Activated CD8-positive, alpha-beta memory T cell treated with anti-CD3 and anti-CD28 coated beads, Interleukin-2, amount 10 ng/mL, durations not matched to agents 7 days and 5 days (primary cell): ENCODE data around the gene MTCL3.

Experiments used
- ATAC-seq: fragments of 150-1000 bp; cut with Tn5 transposase; one replicate; pipeline ENCODE4 v1.10.0; 2021; ENCODE audit warnings: moderate library complexity
- CTCF ChIA-PET: fragments of 350-600 bp; sonication (Branson Sonifier 250); formaldehyde crosslinking; loops from one replicate; lab custom pipeline; 2021; ENCODE audit warnings: antibody characterized with exemption; lab: Charles Lee
- DNase-seq: peaks from one replicate; pipeline ENCODE4 v3.0.0-alpha.2; 2020
- H3K27ac Mint-ChIP-seq: one replicate; pipeline ENCODE4 v1.8.0; 2021; ENCODE audit warnings: mild to moderate bottlenecking, mixed read lengths
- H3K27me3 Mint-ChIP-seq: one replicate; pipeline ENCODE4 v1.8.0; 2021; ENCODE audit warnings: mixed read lengths
- H3K36me3 Mint-ChIP-seq: one replicate; pipeline ENCODE4 v1.8.0; 2021; ENCODE audit warnings: mild to moderate bottlenecking, mixed read lengths
- H3K4me1 Mint-ChIP-seq: one replicate; pipeline ENCODE4 v1.8.0; 2021; ENCODE audit warnings: mixed read lengths
- H3K4me3 Mint-ChIP-seq: one replicate; pipeline ENCODE4 v1.8.0; 2021; ENCODE audit warnings: mild to moderate bottlenecking, moderate library complexity, mixed read lengths
- H3K9me3 Mint-ChIP-seq: one replicate; pipeline ENCODE4 v1.8.0; 2022; ENCODE audit warnings: low read depth, mixed read lengths

Gene MTCL3

GRCh38 chr6:127518710-127519468 is at the start of gene MTCL3:
Gene MTCL3 (minus strand): TSS chr6:127519335.
- no peaks in the 10 kb centered on the region for H3K9me3 Mint-ChIP-seq
- H3K27me3 Mint-ChIP-seq, result peaks cover 38% of the 10 kb centered on the region
- H3K4me1 Mint-ChIP-seq, result peaks cover 45% of the 10 kb centered on the region
- H3K4me3 Mint-ChIP-seq, result peak within 1 kb of the TSS; percentile 78
- peak within 1 kb of the TSS; percentile 75 for H3K27ac Mint-ChIP-seq
- CTCF ChIA-PET, result interaction anchor here (1.1 to 7.1 kb wide), 6 partner anchors 10 to 33 kb away, joined by 3 to 57 read pairs (median 6); no protein-coding TSS in a partner anchor
- peak; percentile 72 for DNase-seq
- ATAC-seq, result no peak
- H3K36me3 Mint-ChIP-seq, result peaks cover 8% of the 10 kb centered on the region

GRCh38 chr6:127567476-127567875 is 48.3 kb upstream of the MTCL3 start:
- Mint-ChIP-seq H3K4me3 (no peak overlapping the region), H3K27ac (no peak overlapping the region), H3K36me3 (no peaks in the 10 kb centered on the region), H3K4me1 (peaks cover 11% of the 10 kb centered on the region), H3K9me3 (no peaks in the 10 kb centered on the region), H3K27me3 (peaks cover 6% of the 10 kb centered on the region)
- DNase-seq (no peak), ATAC-seq (no peak)
- CTCF ChIA-PET, result no interaction called here

GRCh38 chr6:127566651-127567050 is 47.5 kb upstream of the MTCL3 start:
- no peak for DNase-seq
- H3K27me3 Mint-ChIP-seq, result peaks cover 9% of the 10 kb centered on the region
- H3K4me3 Mint-ChIP-seq, result no peak overlapping the region
- peaks cover 10% of the 10 kb centered on the region for H3K4me1 Mint-ChIP-seq
- H3K9me3 Mint-ChIP-seq, result no peaks in the 10 kb centered on the region
- CTCF ChIA-PET, result interaction anchor here (0.7 kb wide), 1 partner anchor 9 kb away, joined by 3 read pairs; no protein-coding TSS in a partner anchor
- no peak for ATAC-seq
- no peak overlapping the region for H3K27ac Mint-ChIP-seq
- no peaks in the 10 kb centered on the region for H3K36me3 Mint-ChIP-seq

- Mint-ChIP-seq H3K4me3 (no peak overlapping the region), H3K36me3 (no peaks in the 10 kb centered on the region), H3K27ac (no peak overlapping the region), H3K4me1 (peaks cover 6% of the 10 kb centered on the region), H3K9me3 (no peaks in the 10 kb centered on the region), H3K27me3 (peaks cover 14% of the 10 kb centered on the region)
- no peak for DNase-seq
- CTCF ChIA-PET, result no interaction called here
- ATAC-seq, result no peak
These were observed 47.0 kb upstream of the MTCL3 start for GRCh38 chr6:127566119-127566518.

GRCh38 chr6:127564761-127565160 is 45.6 kb upstream of the MTCL3 start:
- DNase-seq (no peak), ATAC-seq (no peak)
- CTCF ChIA-PET, result no interaction called here
- Mint-ChIP-seq H3K27me3 (peaks cover 19% of the 10 kb centered on the region), H3K27ac (no peak overlapping the region), H3K4me3 (no peak overlapping the region), H3K9me3 (no peaks in the 10 kb centered on the region), H3K4me1 (no peaks in the 10 kb centered on the region), H3K36me3 (no peaks in the 10 kb centered on the region)

GRCh38 chr6:127561660-127562059 is 42.5 kb upstream of the MTCL3 start:
- DNase-seq (no peak), ATAC-seq (no peak)
- Mint-ChIP-seq H3K9me3 (no peaks in the 10 kb centered on the region), H3K27ac (no peak overlapping the region), H3K4me3 (no peak overlapping the region), H3K27me3 (peaks cover 22% of the 10 kb centered on the region), H3K36me3 (no peaks in the 10 kb centered on the region), H3K4me1 (no peaks in the 10 kb centered on the region)
- CTCF ChIA-PET, result no interaction called here

GRCh38 chr6:127554435-127555006 is 35.4 kb upstream of the MTCL3 start:
- Mint-ChIP-seq H3K9me3 (no peaks in the 10 kb centered on the region), H3K36me3 (no peaks in the 10 kb centered on the region), H3K27me3 (peaks cover 24% of the 10 kb centered on the region), H3K27ac (no peak overlapping the region), H3K4me1 (no peaks in the 10 kb centered on the region), H3K4me3 (no peak overlapping the region)
- CTCF ChIA-PET, result interaction anchor here (1.1 kb wide), 1 partner anchor 962 kb away, joined by 3 read pairs; no protein-coding TSS in a partner anchor
- DNase-seq (peak; percentile 50), ATAC-seq (peak; percentile 65)

- peaks cover 27% of the 10 kb centered on the region for H3K27me3 Mint-ChIP-seq
- H3K27ac Mint-ChIP-seq, result no peak overlapping the region
- DNase-seq (no peak), ATAC-seq (no peak)
- no peaks in the 10 kb centered on the region for H3K9me3 Mint-ChIP-seq
- H3K36me3 Mint-ChIP-seq, result no peaks in the 10 kb centered on the region
- no peaks in the 10 kb centered on the region for H3K4me1 Mint-ChIP-seq
- CTCF ChIA-PET, result no interaction called here
- no peak overlapping the region for H3K4me3 Mint-ChIP-seq
These were observed 31.3 kb upstream of the MTCL3 start for GRCh38 chr6:127550403-127550802.

GRCh38 chr6:127547904-127548649 is 28.9 kb upstream of the MTCL3 start:
- no peaks in the 10 kb centered on the region for H3K4me1 Mint-ChIP-seq
- no peaks in the 10 kb centered on the region for H3K9me3 Mint-ChIP-seq
- no peak for DNase-seq
- no peak overlapping the region for H3K27ac Mint-ChIP-seq
- ATAC-seq, result no peak
- CTCF ChIA-PET, result interaction anchor here (1.0 to 1.8 kb wide), 7 partner anchors 10 to 1704 kb away, joined by 3 to 5 read pairs (median 3); partner anchors contain the start of gene MTCL3
- H3K36me3 Mint-ChIP-seq, result no peaks in the 10 kb centered on the region
- peaks cover 30% of the 10 kb centered on the region for H3K27me3 Mint-ChIP-seq
- H3K4me3 Mint-ChIP-seq, result no peak overlapping the region

- Mint-ChIP-seq H3K27ac (no peak overlapping the region), H3K4me3 (no peak overlapping the region), H3K36me3 (no peaks in the 10 kb centered on the region), H3K9me3 (no peaks in the 10 kb centered on the region), H3K27me3 (peaks cover 27% of the 10 kb centered on the region), H3K4me1 (peaks cover 3% of the 10 kb centered on the region)
- no peak for ATAC-seq
- DNase-seq, result no peak
- CTCF ChIA-PET, result interaction anchor here (0.9 to 1.9 kb wide), 2 partner anchors 30 to 281 kb away, joined by 3 to 4 read pairs; partner anchors contain the start of gene RNF146
These were observed 28.1 kb upstream of the MTCL3 start for GRCh38 chr6:127547215-127547614.

- Mint-ChIP-seq H3K4me1 (peaks cover 13% of the 10 kb centered on the region), H3K4me3 (no peak overlapping the region), H3K27me3 (peaks cover 27% of the 10 kb centered on the region), H3K36me3 (no peaks in the 10 kb centered on the region), H3K27ac (no peak overlapping the region), H3K9me3 (no peaks in the 10 kb centered on the region)
- DNase-seq (no peak), ATAC-seq (no peak)
- CTCF ChIA-PET, result interaction anchor here (0.7 to 5.9 kb wide), 15 partner anchors 9 to 277 kb away, joined by 3 to 65 read pairs (median 7); partner anchors contain the start of genes KIAA0408, MTCL3 and RNF146
These were observed 20.1 kb upstream of the MTCL3 start for GRCh38 chr6:127539272-127539671.

GRCh38 chr6:127538750-127539264 is 19.7 kb upstream of the MTCL3 start:
- no peak for DNase-seq
- H3K27me3 Mint-ChIP-seq, result peaks cover 31% of the 10 kb centered on the region
- H3K9me3 Mint-ChIP-seq, result no peaks in the 10 kb centered on the region
- no peaks in the 10 kb centered on the region for H3K36me3 Mint-ChIP-seq
- no peak overlapping the region for H3K4me3 Mint-ChIP-seq
- H3K27ac Mint-ChIP-seq, result no peak overlapping the region
- CTCF ChIA-PET, result interaction anchor here (0.7 to 5.9 kb wide), 18 partner anchors 9 to 276 kb away, joined by 3 to 65 read pairs (median 5); partner anchors contain the start of genes KIAA0408, MTCL3 and RNF146
- peak; percentile 27 for ATAC-seq
- peaks cover 13% of the 10 kb centered on the region for H3K4me1 Mint-ChIP-seq

- Mint-ChIP-seq H3K4me3 (no peak overlapping the region), H3K9me3 (no peaks in the 10 kb centered on the region), H3K27ac (no peak overlapping the region), H3K36me3 (no peaks in the 10 kb centered on the region), H3K4me1 (peaks cover under 1% of the 10 kb centered on the region), H3K27me3 (peaks cover 42% of the 10 kb centered on the region)
- ATAC-seq, result no peak
- no peak for DNase-seq
- CTCF ChIA-PET, result interaction anchor here (1.2 kb wide), 1 partner anchor 17 kb away, joined by 6 read pairs; no protein-coding TSS in a partner anchor
These were observed 14.6 kb upstream of the MTCL3 start for GRCh38 chr6:127533736-127534135.
